ENCODE measurements around the gene RPGRIP1. TPM values are rescaled to one million over a fixed set of nuclear protein-coding genes. Genes with fewer than 3 reads are reported as not detected.
"Not testable (repeated sequence)": the region's sequence is repeated elsewhere in the genome, so short reads cannot be mapped to it uniquely, and the experiment has no call there.

The RPGRIP1 gene
- total RNA-seq, 1 donor from 2014 or later = not detected

DNA sequence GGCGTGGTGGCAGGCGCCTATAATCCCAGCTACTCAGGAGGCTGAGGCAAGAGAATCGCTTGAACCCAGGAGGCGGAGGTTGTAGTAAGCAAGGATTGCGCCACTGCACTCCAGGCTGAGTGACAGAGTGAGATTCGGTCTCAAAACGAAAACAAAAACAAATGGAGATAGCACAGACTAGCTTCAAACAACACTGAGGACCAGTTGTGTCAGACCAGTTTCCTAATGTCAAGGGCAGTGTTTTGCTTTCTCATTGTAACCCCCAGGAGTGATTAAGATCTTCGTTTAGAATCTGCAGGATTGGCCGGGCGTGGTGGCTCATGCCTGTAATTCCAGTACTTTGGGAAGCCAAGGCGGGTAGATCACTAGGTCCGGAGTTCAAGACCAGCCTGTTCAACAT is 18.5 kb downstream of the RPGRIP1 start:
- peaks cover 5% of the 10 kb centered on the region for H3K27me3 ChIP-seq (ENCODE audit: control insufficient read depth, insufficient read depth, low read length)
- DNase-seq (ENCODE audit: low read depth) = no peak
- no peaks in the 10 kb centered on the region for H3K36me3 ChIP-seq (ENCODE audit: control insufficient read depth, insufficient read depth, low read length)
- TF ChIP-seq, protein P1, sequence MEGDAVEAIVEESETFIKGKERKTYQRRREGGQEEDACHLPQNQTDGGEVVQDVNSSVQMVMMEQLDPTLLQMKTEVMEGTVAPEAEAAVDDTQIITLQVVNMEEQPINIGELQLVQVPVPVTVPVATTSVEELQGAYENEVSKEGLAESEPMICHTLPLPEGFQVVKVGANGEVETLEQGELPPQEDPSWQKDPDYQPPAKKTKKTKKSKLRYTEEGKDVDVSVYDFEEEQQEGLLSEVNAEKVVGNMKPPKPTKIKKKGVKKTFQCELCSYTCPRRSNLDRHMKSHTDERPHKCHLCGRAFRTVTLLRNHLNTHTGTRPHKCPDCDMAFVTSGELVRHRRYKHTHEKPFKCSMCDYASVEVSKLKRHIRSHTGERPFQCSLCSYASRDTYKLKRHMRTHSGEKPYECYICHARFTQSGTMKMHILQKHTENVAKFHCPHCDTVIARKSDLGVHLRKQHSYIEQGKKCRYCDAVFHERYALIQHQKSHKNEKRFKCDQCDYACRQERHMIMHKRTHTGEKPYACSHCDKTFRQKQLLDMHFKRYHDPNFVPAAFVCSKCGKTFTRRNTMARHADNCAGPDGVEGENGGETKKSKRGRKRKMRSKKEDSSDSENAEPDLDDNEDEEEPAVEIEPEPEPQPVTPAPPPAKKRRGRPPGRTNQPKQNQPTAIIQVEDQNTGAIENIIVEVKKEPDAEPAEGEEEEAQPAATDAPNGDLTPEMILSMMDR (IDR thresholded peaks at IDR 0.05; ENCODE audit: insufficient read depth, low read length, poor library complexity, severe bottlenecking) = no peak
- H3K4me3 ChIP-seq (ENCODE audit: low read depth, low read length) = no peak overlapping the region

DNA sequence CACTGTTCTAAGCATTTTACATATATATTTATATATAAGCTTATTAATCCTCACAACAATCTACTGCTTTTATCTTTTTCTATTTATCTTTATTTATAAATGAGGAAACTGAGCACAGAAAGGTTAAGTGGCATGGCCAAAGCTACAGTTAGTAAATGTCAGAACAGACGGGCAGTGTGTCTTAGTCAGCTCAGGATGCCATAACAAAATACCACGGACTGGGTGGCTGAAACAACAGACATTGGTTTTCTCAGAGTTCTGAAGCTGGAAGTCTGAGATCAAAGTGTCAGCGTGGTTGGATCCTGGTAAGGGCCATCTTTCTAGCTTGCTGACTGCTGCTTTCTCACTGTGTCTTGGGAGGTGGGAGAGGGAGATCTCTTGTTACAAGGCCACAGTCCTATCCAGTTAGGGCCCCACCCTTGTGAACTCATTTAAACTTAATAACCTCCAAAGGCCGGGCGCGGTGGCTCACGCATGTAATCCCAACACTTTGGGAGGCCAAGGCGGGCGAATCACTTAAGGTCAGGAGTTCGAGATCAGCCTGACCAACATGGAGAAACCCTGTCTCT is 19.8 kb downstream of the RPGRIP1 start:
- no peak for DNase-seq (ENCODE audit: low read depth)
- Histone ChIP-seq H3K4me3 (ENCODE audit: low read depth, low read length) (no peak overlapping the region), H3K27me3 (ENCODE audit: control insufficient read depth, insufficient read depth, low read length) (peaks cover 5% of the 10 kb centered on the region), H3K36me3 (ENCODE audit: control insufficient read depth, insufficient read depth, low read length) (no peaks in the 10 kb centered on the region)
- TF ChIP-seq, protein P1 (IDR thresholded peaks at IDR 0.05; ENCODE audit: insufficient read depth, low read length, poor library complexity, severe bottlenecking) = no peak

DNA sequence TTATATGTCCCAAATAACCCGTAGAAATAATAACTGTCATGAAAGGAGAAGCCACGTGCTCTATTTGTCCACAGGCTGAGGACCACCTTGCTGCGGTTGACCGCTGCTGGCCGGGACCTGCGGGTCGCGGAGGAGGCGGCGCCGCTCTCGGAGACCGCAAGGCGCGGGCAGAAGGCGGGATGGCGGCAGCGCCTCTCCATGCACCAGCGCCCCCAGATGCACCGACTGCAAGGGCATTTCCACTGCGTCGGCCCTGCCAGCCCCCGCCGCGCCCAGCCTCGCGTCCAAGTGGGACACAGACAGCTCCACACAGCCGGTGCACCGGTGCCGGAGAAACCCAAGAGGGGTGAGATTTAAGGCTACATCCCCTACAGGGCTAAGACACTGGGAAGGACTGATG is 21.0 kb downstream of the RPGRIP1 start:
- Histone ChIP-seq H3K36me3 (ENCODE audit: control insufficient read depth, insufficient read depth, low read length) (no peaks in the 10 kb centered on the region), H3K27me3 (ENCODE audit: control insufficient read depth, insufficient read depth, low read length) (peaks cover 5% of the 10 kb centered on the region), H3K4me3 (ENCODE audit: low read depth, low read length) (peak overlapping the region; percentile 22)
- no peak for DNase-seq (ENCODE audit: low read depth)
- TF ChIP-seq, protein P1 (IDR thresholded peaks at IDR 0.05; ENCODE audit: insufficient read depth, low read length, poor library complexity, severe bottlenecking) = no peak

DNA sequence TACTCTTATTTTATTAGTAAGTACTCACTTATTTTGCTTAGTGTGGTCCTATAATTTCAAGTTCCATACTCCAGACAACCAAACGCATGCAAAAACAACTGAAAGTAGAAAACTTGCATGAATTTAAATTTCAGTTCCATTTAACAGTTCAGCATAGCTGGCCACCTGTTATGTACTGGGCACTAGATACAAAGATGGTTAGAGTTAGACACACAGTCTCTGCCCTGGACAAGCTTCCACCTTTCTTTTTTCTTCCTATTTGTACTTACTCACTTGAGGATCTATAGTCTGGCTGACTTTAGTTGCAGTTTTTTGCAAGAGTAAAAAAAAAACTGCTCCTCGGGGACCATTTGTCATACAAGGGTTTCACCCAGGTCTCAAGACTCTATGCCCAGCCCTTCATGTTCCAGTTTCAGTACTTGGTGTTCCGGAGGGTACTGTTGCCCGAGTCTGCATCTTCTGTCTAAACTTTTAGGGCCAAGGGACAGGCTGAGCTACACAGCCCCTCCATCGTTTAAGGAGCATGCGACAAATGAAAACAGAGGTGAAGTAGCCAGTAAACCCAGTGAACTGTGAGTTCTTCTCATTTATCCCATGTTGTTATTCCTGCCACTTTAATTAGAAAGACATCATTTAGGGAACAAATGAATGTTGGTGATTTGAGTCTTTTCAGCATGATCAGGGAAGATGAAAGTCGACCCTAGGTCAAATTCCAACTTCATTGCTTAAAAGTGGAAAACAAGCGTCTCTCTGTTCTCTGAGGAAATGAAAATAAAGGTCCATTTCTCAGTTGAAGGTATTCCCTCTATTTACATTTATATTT is 22.3 kb downstream of the RPGRIP1 start:
- DNase-seq (ENCODE audit: low read depth) = no peak
- Histone ChIP-seq H3K4me3 (ENCODE audit: low read depth, low read length) (no peak overlapping the region), H3K36me3 (ENCODE audit: control insufficient read depth, insufficient read depth, low read length) (no peaks in the 10 kb centered on the region), H3K27me3 (ENCODE audit: control insufficient read depth, insufficient read depth, low read length) (peaks cover 5% of the 10 kb centered on the region)
- TF ChIP-seq, protein P1 (IDR thresholded peaks at IDR 0.05; ENCODE audit: insufficient read depth, low read length, poor library complexity, severe bottlenecking) = no peak

DNA sequence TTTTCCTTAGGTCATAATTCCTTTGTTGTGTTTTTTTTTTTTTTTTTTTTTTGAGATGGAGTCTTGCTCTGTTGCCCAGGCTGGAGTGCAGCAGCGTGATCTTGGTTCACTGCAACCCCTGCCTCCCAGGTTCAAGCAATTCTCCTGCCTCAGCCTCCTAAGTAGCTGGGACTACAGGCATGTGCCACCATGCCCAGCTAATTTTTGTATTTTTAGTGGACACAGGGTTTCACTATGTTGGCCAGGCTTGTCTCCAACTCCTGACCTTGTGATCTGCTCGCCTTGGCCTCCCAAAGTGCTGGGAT is 22.9 kb downstream of the RPGRIP1 start:
- DNase-seq (ENCODE audit: low read depth); H3K27me3 ChIP-seq (ENCODE audit: control insufficient read depth, insufficient read depth, low read length); H3K36me3 ChIP-seq (ENCODE audit: control insufficient read depth, insufficient read depth, low read length); H3K4me3 ChIP-seq (ENCODE audit: low read depth, low read length): not testable (repeated sequence)

DNA sequence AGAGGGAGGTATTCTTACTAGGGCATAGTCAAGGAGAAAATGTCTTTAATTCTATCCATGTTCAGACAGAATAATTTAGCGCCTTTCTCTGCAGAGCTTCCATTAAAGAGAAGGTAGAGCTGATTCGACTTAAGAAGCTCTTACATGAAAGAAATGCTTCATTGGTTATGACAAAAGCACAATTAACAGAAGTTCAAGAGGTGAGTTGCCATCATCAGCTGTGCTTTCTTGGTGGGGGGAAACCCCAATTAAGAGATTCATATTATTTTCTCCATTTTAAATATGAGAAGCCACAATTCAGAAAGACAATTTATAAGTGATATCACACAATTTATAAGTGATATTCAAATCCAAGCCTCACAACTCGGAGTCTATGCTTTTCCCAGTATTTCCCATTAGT is 27.8 kb downstream of the RPGRIP1 start:
- Histone ChIP-seq H3K27me3 (ENCODE audit: control insufficient read depth, insufficient read depth, low read length) (no peaks in the 10 kb centered on the region), H3K36me3 (ENCODE audit: control insufficient read depth, insufficient read depth, low read length) (no peaks in the 10 kb centered on the region), H3K4me3 (ENCODE audit: low read depth, low read length) (no peak overlapping the region)
- no peak for DNase-seq (ENCODE audit: low read depth)
- TF ChIP-seq, protein P1 (IDR thresholded peaks at IDR 0.05; ENCODE audit: insufficient read depth, low read length, poor library complexity, severe bottlenecking) = no peak

Measured in kidney epithelial cell (primary cell).